ENCODE results near the gene OR52E5.

OR52E5 gene

GRCh38 chr11:5923794-5924193, 30.8 kb downstream of the OR52E5 start:
- H3K27ac Mint-ChIP-seq: no peak overlapping the region

GRCh38 chr11:5928271-5928670, 35.3 kb downstream of the OR52E5 start:
- no peak overlapping the region for H3K4me3 Mint-ChIP-seq
- no peaks in the 10 kb centered on the region for H3K36me3 Mint-ChIP-seq
- DNase-seq (ENCODE audit: low spot score in 2 of 2) (no peak), ATAC-seq (no peak)
- H3K9me3 Mint-ChIP-seq: peaks cover 9% of the 10 kb centered on the region
- no peak overlapping the region for H3K27ac Mint-ChIP-seq
- H3K4me1 Mint-ChIP-seq: no peaks in the 10 kb centered on the region

More at GRCh38 chr11:5923794-5924193, 30.8 kb downstream of the OR52E5 start:
- no peak for ATAC-seq
- DNase-seq (ENCODE audit: low spot score in 2 of 2): no peak
- H3K36me3 Mint-ChIP-seq: no peaks in the 10 kb centered on the region
- no peaks in the 10 kb centered on the region for H3K4me1 Mint-ChIP-seq
- no peak overlapping the region for H3K4me3 Mint-ChIP-seq
- peaks cover 9% of the 10 kb centered on the region for H3K9me3 Mint-ChIP-seq

- ATAC-seq: no peak
- H3K4me3 Mint-ChIP-seq: no peak overlapping the region
- no peaks in the 10 kb centered on the region for H3K36me3 Mint-ChIP-seq
- H3K9me3 Mint-ChIP-seq: peaks cover 9% of the 10 kb centered on the region
- DNase-seq (ENCODE audit: low spot score in 2 of 2): no peak
- no peaks in the 10 kb centered on the region for H3K4me1 Mint-ChIP-seq
- no peak overlapping the region for H3K27ac Mint-ChIP-seq
These were observed 35.8 kb downstream of the OR52E5 start for GRCh38 chr11:5928811-5929210.

GRCh38 chr11:5929571-5930368, 36.8 kb downstream of the OR52E5 start:
- no peaks in the 10 kb centered on the region for H3K4me1 Mint-ChIP-seq
- peaks cover 9% of the 10 kb centered on the region for H3K9me3 Mint-ChIP-seq
- no peak overlapping the region for H3K4me3 Mint-ChIP-seq
- no peak overlapping the region for H3K27ac Mint-ChIP-seq
- DNase-seq (ENCODE audit: low spot score in 2 of 2) (no peak), ATAC-seq (no peak)
- no peaks in the 10 kb centered on the region for H3K36me3 Mint-ChIP-seq

- Mint-ChIP-seq H3K9me3 (peaks cover 9% of the 10 kb centered on the region), H3K36me3 (no peaks in the 10 kb centered on the region), H3K4me1 (no peaks in the 10 kb centered on the region), H3K4me3 (no peak overlapping the region), H3K27ac (no peak overlapping the region)
- DNase-seq (ENCODE audit: low spot score in 2 of 2) (no peak), ATAC-seq (no peak)
These were observed 37.6 kb downstream of the OR52E5 start for GRCh38 chr11:5930614-5931013.

GRCh38 chr11:5931061-5931460, 38.1 kb downstream of the OR52E5 start:
- no peak for DNase-seq (ENCODE audit: low spot score in 2 of 2)
- ATAC-seq: no peak
- H3K27ac Mint-ChIP-seq: no peak overlapping the region
- H3K36me3 Mint-ChIP-seq: no peaks in the 10 kb centered on the region
- no peaks in the 10 kb centered on the region for H3K4me1 Mint-ChIP-seq
- peaks cover 9% of the 10 kb centered on the region for H3K9me3 Mint-ChIP-seq
- no peak overlapping the region for H3K4me3 Mint-ChIP-seq

- no peak overlapping the region for H3K27ac Mint-ChIP-seq
- H3K4me1 Mint-ChIP-seq: no peaks in the 10 kb centered on the region
- no peak for ATAC-seq
These were observed 39.7 kb downstream of the OR52E5 start for GRCh38 chr11:5932671-5933070.

GRCh38 chr11:5933116-5933515, 40.1 kb downstream of the OR52E5 start:
- no peaks in the 10 kb centered on the region for H3K4me1 Mint-ChIP-seq
- ATAC-seq (no peak), DNase-seq (ENCODE audit: low spot score in 2 of 2) (no peak)
- peaks cover 9% of the 10 kb centered on the region for H3K9me3 Mint-ChIP-seq
- no peak overlapping the region for H3K4me3 Mint-ChIP-seq
- H3K27ac Mint-ChIP-seq: no peak overlapping the region
- H3K36me3 Mint-ChIP-seq: no peaks in the 10 kb centered on the region

More at GRCh38 chr11:5932671-5933070, 39.7 kb downstream of the OR52E5 start:
- Mint-ChIP-seq H3K4me3 (no peak overlapping the region), H3K36me3 (no peaks in the 10 kb centered on the region), H3K9me3 (peaks cover 9% of the 10 kb centered on the region)
- DNase-seq (ENCODE audit: low spot score in 2 of 2): no peak

- DNase-seq (ENCODE audit: low spot score in 2 of 2): no peak
- H3K4me3 Mint-ChIP-seq: no peak overlapping the region
These were observed 45.0 kb downstream of the OR52E5 start for GRCh38 chr11:5937868-5938602.

GRCh38 chr11:5938603-5938965, 45.6 kb downstream of the OR52E5 start:
- Mint-ChIP-seq H3K9me3 (no peaks in the 10 kb centered on the region), H3K4me1 (no peaks in the 10 kb centered on the region), H3K36me3 (no peaks in the 10 kb centered on the region), H3K27ac (no peak overlapping the region), H3K4me3 (no peak overlapping the region)
- ATAC-seq (no peak), DNase-seq (ENCODE audit: low spot score in 2 of 2) (no peak)

More at GRCh38 chr11:5937868-5938602, 45.0 kb downstream of the OR52E5 start:
- Mint-ChIP-seq H3K36me3 (no peaks in the 10 kb centered on the region), H3K4me1 (no peaks in the 10 kb centered on the region), H3K27ac (no peak overlapping the region), H3K9me3 (no peaks in the 10 kb centered on the region)
- no peak for ATAC-seq

GRCh38 chr11:5940748-5941147, 47.7 kb downstream of the OR52E5 start:
- Mint-ChIP-seq H3K36me3 (no peaks in the 10 kb centered on the region), H3K27ac (no peak overlapping the region), H3K9me3 (no peaks in the 10 kb centered on the region), H3K4me1 (no peaks in the 10 kb centered on the region), H3K4me3 (no peak overlapping the region)
- ATAC-seq: no peak
- DNase-seq (ENCODE audit: low spot score in 2 of 2): no peak

- no peak for DNase-seq (ENCODE audit: low spot score in 2 of 2)
- Mint-ChIP-seq H3K4me3 (no peak within 1 kb of the TSS), H3K27ac (no peak within 1 kb of the TSS), H3K36me3 (no peaks in the 10 kb centered on the region), H3K4me1 (no peaks in the 10 kb centered on the region), H3K9me3 (no peaks in the 10 kb centered on the region)
- ATAC-seq: no peak
These were observed 48.9 kb downstream of the OR52E5 start, which contains the start of gene OR56A3 for GRCh38 chr11:5941951-5942350. Gene OR56A3 (plus strand): TSS chr11:5942251. CDS start chr11:5947347, 5,096 bp downstream.
